Cardiac muscle cell (in vitro differentiated cells and primary cell): Measurements from ENCODE around the gene PPY. TPM values are rescaled to one million over a fixed set of nuclear protein-coding genes. Genes with fewer than 3 reads are reported as not detected.
"Not testable (repeated sequence)": the region's sequence is repeated elsewhere in the genome, so short reads cannot be mapped to it uniquely, and the experiment has no call there.

Experiments used
- DNase-seq, 2 donors: peaks; one replicate each; pipeline versions ENCODE4 v3.0.0 to v3.0.0-alpha.2; 2010 to 2017; ENCODE audit warnings: low read depth in 1 of 2, low spot score in 1 of 2
- H3K27ac ChIP-seq: fragments of 200-600 bp; sonication (generic); 2 replicates; pipeline ENCODE4 v1.5.1; 2016
- H3K27me3 ChIP-seq: fragments of 200-600 bp; sonication (generic); 2 replicates; pipeline ENCODE4 v1.6.0; 2016; ENCODE audit warnings: control low read depth
- H3K36me3 ChIP-seq: fragments of 200-600 bp; sonication (generic); 2 replicates; pipeline ENCODE4 v1.5.1; 2016; ENCODE audit warnings: control low read depth
- H3K4me1 ChIP-seq: fragments of 200-600 bp; sonication (generic); 2 replicates; pipeline ENCODE4 v1.8.1; 2017; ENCODE audit warnings: low read depth, mild to moderate bottlenecking, mixed run types
- H3K4me3 ChIP-seq: fragments of 200-600 bp; sonication (generic); 2 replicates; pipeline ENCODE4 v1.5.1; 2016; ENCODE audit warnings: mild to moderate bottlenecking
- H3K9me3 ChIP-seq: fragments of 200-600 bp; sonication (generic); 2 replicates; pipeline ENCODE4 v1.5.1; 2017; ENCODE audit warnings: low read depth, mild to moderate bottlenecking, control low read depth
- CTCF ChIP-seq: IDR thresholded peaks from 2 replicates; pipeline ENCODE4 v1.5.1; 2012; ENCODE audit warnings: low read depth, mild to moderate bottlenecking, low read length
- polyA plus RNA-seq: library from polyadenylated mRNA; unstranded; fragments of >200 nt; fragmentation: Nextera tagmentation; extraction: Ambion mirVana; gene quantifications from 2 replicates; pipeline ENCODE4 v1.2.1, GENCODE V29; 2016
- total RNA-seq: library from RNA; depleted of rRNA; stranded (reverse); fragments of >200 nt; gene quantifications from 2 replicates; pipeline ENCODE4 v1.2.3, GENCODE V29; 2016

The PPY gene
- total and polyA plus RNA-seq, 2 experiments from 2014 or later, result not detected

DNA sequence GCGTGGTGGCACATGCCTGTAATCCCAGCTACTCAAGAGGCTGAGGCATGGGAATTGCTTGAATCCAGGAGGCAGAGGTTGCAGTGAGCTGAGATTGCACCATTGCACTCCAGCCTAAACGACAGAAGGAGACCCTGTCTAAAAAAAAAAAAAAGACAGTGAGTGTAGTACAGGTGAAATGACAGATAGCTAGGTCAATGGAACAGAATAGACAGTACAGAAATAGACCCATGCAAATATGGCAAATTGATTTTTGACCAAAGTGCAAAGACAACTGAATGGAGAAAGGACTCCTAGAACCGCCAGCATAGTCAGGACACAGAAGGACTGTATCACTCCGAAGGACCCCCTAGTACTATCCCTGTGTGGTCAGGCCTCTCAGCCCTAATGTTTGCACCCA lies 28.1 kb upstream of the PPY start:
- Histone ChIP-seq H3K4me3 (no peak overlapping the region), H3K36me3 (no peaks in the 10 kb centered on the region), H3K9me3 (no peaks in the 10 kb centered on the region), H3K4me1 (no peaks in the 10 kb centered on the region), H3K27me3 (no peaks in the 10 kb centered on the region), H3K27ac (no peak overlapping the region)
- no peak for DNase-seq
- no peak for TF ChIP-seq CTCF

DNA sequence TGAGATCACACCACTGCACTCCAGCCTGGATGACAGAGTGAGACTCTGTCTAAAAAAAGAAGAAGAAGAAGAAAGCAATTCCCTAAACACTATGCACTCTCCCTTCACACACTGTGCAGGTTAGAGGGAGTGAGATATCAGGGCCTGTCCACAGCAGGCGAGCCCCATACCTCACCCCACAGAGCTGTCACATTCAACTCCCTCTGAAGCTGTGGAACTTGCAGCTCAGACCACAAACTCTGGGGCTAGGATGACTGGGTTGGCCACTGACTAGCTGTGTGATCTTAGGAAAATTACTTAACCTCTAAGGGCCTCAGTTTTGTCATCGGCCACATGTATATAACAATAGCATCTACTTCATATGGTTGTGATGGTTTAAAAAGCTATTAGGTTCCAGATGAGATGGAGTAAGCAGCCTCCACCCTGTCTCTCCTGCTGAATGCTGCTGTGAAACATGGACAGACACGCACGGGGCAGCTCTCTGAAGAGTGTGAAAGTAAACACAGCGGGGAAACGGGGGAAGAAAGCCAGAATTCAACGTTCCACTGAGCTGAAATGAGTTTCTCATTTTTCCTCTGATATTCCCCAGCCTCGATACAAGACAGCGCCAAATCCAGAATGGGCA lies 25.1 kb upstream of the PPY start:
- Histone ChIP-seq H3K9me3 (no peaks in the 10 kb centered on the region), H3K36me3 (no peaks in the 10 kb centered on the region), H3K27me3 (no peaks in the 10 kb centered on the region), H3K4me1 (no peaks in the 10 kb centered on the region), H3K4me3 (no peak overlapping the region), H3K27ac (no peak overlapping the region)
- DNase-seq, result no peak
- TF ChIP-seq CTCF, result no peak

DNA sequence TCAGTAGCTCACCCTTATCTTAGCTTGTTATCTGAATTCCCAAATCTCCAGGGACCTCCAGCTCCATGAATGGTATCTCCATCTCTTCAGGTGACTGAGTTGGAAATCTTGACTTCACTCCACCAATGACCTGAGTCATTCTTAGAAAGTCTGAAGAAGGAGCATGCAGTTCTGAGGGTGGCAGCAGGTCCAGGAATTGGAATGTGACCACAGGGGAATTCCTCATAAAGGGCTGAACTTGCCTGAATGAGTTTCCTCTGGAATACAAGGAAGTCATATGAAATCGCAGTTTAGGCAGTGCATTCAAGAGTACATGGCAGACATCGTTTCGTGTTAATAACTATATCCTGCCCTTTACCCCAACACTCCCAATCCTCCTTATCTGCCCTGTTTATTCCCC lies 24.0 kb upstream of the PPY start:
- no peak for DNase-seq
- Histone ChIP-seq H3K36me3 (no peaks in the 10 kb centered on the region), H3K9me3 (no peaks in the 10 kb centered on the region), H3K4me3 (no peak overlapping the region), H3K27ac (no peak overlapping the region), H3K27me3 (no peaks in the 10 kb centered on the region), H3K4me1 (no peaks in the 10 kb centered on the region)
- TF ChIP-seq CTCF, result no peak

- no peaks in the 10 kb centered on the region for H3K27me3 ChIP-seq
- no peak overlapping the region for H3K4me3 ChIP-seq
- no peak for DNase-seq
- no peak overlapping the region for H3K27ac ChIP-seq
- no peaks in the 10 kb centered on the region for H3K9me3 ChIP-seq
- H3K4me1 ChIP-seq, result no peaks in the 10 kb centered on the region
- no peaks in the 10 kb centered on the region for H3K36me3 ChIP-seq
- no peak for TF ChIP-seq CTCF
Measured at GRCh38 chr17:43962479-43962878, 20.2 kb upstream of the PPY start.

DNA sequence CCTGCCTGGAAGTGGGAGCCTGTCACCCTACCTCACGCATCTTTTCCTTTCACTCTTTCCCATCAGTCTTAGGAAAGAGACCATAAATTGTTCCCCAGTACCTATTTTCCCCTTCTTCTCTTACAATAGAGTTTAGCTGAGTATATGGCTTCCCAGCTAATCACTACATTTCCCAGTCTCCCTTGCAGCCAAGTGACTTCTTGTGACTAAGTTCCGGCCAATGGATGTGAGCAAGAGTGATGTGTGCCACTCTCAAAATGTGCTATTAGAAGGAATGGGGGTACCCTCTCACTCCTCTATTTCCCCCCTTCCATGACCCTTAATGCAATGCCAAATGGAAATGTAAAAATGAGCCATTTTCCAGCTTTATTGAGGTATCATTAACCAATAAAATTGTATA lies 19.7 kb upstream of the PPY start:
- no peaks in the 10 kb centered on the region for H3K27me3 ChIP-seq
- no peak overlapping the region for H3K4me3 ChIP-seq
- H3K9me3 ChIP-seq, result no peaks in the 10 kb centered on the region
- no peak overlapping the region for H3K27ac ChIP-seq
- no peak for TF ChIP-seq CTCF
- H3K4me1 ChIP-seq, result no peaks in the 10 kb centered on the region
- no peaks in the 10 kb centered on the region for H3K36me3 ChIP-seq
- no peak for DNase-seq

- H3K27me3 ChIP-seq, H3K9me3 ChIP-seq, H3K36me3 ChIP-seq, H3K27ac ChIP-seq, DNase-seq, H3K4me3 ChIP-seq, H3K4me1 ChIP-seq: not testable (repeated sequence)
Measured at GRCh38 chr17:43961292-43961691, 19.0 kb upstream of the PPY start.
